Mesenteric fat pad (tissue), 1 donor: Measurements from ENCODE around the gene GALM. TPM values are rescaled to one million over a fixed set of nuclear protein-coding genes. Genes with fewer than 3 reads are reported as not detected.

ENCODE experiments used
- DNase-seq: peaks from one replicate; pipeline ENCODE4 v3.0.0-alpha.2; 2020; ENCODE audit warnings: low spot score
- total RNA-seq: library from RNA; stranded (reverse); fragmentation: NEBNext Ultra II Directional; extraction: Animal tissue kit (Norgen Biotek cat#: 25700); gene quantifications from one replicate; pipeline ENCODE4 v1.2.1, GENCODE V29; 2021
- donor health status: DM: yes; HTN: yes; CAD: no.

Gene GALM
- total RNA-seq, 1 donor from 2014 or later, result 16.3 TPM

- no peak for DNase-seq
Observed at GRCh38 chr2:38649176-38649728, 16.7 kb upstream of the GALM start.

GRCh38 chr2:38650012-38650411 is 15.9 kb upstream of the GALM start:
- DNase-seq, result no peak

DNA sequence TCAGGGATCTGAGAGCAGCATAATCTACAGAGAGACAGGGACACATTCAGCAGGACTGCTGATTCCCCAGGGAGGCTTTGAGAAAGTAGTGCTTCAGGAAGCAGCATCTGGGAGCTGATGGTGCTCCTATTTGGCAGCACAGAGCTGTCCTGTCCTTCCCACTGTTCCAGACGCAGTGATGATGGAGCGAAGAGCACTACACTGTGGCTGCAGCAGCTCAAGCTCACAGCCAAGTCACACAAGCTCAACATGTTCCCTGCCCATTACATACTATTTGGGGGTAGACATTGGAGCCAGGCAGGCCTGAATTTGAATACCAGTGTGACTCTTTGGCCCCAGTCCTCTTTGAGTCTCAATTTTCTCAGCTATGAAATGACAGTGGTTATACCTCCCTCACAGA is 15.2 kb upstream of the GALM start:
- no peak for DNase-seq

DNA sequence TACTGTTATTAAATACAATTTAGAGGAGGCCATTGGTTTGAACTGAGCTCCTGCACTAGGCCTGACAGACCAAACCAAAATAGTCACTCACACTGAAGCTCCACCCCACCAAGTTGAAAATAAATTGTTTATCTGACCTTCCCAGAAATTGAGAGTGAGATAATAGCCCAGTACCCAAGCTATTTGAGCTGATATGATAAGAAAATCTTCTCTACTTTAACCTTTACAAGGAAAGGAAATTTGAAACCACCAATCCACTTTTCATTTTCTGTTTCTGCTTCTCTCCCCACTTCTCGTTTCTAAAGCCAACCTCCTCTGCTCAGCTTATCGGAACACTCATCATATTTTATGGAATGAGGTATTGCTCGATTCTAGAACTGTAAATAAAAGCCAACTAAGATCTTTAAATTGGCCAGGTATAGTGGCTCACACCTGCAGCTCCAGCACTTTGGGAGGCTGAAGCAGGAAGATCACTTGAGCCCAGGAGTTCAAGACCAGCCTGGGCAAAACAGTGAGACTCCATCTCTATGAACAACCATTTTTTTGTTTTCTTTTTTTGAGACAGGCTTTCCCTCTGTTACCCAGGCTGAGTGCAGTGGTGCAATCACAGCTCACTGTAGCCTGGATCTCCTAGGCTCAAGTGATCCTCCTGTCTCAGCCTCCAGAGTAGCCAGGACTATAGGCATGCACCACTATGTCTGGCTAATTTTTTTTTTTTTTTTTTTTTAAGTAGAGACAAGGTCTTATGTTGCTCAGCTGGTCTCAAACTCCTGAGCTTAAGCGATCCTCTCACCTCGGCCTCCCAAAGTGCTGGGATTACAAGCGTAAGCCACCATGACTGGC is 13.3 kb upstream of the GALM start:
- no peak for DNase-seq

DNA sequence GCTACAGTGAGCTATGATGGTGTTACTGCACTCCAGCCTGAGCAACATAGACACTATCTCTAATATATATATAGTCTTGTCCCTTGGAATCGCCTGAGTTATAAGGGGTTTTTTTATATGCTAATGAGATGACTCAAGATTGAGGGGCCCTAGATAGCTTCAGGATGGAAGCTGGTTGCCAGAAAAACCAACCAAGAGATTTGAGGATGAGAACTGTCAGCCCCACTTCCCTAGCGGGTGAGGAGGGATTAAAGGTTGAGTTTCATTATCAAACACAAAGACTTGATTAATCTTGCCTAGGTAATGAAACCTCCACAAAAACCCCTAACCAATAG is 12.6 kb upstream of the GALM start:
- DNase-seq, result no peak

- no peak for DNase-seq
Observed at GRCh38 chr2:38653715-38654527, 12.0 kb upstream of the GALM start.

- DNase-seq, result no peak
Observed at GRCh38 chr2:38654528-38655381, 11.2 kb upstream of the GALM start.

- no peak for DNase-seq
Observed at GRCh38 chr2:38655441-38655840, 10.5 kb upstream of the GALM start.

GRCh38 chr2:38656866-38657480 is 8.9 kb upstream of the GALM start:
- DNase-seq, result no peak

DNA sequence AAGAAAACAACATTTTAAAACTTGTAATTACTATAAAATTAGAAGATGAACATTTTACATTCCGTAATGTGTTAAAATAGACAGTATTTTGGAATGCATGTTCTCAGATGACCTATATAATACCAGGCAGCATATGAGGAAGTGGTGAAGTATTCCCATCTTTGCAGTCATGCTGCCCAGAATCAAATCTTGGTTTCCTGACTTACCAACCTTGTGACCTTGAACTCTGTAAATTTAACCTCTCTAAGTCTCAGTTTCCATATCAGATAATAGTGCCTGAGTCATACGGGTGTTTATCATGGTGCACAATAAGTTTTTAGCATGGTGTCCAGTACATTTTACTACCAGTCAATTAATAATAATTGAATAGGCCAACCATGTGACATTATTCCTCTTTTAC is 7.3 kb upstream of the GALM start:
- DNase-seq, result no peak

DNA sequence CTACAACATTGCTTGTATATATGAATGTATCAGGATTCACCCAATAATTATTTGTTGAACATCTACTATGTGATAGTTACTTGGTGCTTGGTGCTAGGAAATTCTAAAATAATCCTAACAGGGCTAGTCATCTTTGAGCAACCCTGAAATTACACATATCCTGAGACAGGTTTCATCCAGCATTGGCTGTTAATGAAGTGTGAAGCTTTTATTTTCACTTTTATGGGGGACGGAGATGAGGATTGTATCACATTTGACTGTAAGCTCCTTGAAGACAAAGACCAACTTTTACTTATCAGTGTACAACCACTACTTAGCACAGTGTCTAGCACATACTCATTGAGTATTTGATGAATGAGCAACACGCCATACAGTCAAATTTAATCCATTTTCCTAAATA is 6.8 kb upstream of the GALM start:
- DNase-seq, result no peak

DNA sequence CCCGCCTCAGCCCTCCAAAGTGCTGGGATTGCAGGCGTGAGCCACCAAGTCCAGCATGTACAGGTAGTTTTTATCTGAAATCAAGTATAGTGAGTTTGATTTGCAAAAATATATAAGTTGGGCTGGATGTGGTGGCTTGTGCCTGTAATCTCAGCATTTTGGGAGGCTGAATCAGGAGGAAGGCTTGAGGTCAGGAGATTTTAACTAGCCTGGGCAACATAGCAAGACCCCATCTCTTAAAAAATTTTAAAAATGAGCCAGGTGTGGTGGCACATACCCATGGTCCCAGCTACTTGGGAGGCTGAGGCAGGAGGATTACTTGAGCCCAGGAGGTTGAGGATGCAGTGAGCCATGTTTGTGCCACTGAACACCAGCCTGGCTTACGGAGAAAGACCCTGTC is 5.6 kb upstream of the GALM start:
- no peak for DNase-seq

DNA sequence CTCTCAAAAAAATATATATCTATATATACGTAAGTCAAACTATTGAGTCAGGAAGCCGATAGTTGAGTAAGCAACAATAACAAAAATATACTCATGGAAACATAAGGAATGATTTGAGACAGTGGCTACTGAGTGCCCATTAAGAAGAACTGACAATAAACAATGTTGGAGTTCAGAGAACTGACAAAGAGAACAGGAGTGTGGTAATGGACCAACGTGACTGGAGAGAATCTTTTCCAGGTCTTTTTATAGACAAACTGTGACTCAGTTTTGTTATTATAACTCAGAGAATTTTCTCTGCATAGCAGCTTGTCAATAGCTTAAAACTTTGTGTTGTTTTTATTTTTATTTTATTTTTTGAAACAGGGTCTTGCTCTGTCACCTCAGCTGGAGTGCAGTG is 4.6 kb upstream of the GALM start:
- no peak for DNase-seq

GRCh38 chr2:38666556-38666910 is 619 bp downstream of the GALM start:
- DNase-seq, result no peak

GRCh38 chr2:38668092-38668491 is 2.2 kb downstream of the GALM start:
- no peak for DNase-seq

DNA sequence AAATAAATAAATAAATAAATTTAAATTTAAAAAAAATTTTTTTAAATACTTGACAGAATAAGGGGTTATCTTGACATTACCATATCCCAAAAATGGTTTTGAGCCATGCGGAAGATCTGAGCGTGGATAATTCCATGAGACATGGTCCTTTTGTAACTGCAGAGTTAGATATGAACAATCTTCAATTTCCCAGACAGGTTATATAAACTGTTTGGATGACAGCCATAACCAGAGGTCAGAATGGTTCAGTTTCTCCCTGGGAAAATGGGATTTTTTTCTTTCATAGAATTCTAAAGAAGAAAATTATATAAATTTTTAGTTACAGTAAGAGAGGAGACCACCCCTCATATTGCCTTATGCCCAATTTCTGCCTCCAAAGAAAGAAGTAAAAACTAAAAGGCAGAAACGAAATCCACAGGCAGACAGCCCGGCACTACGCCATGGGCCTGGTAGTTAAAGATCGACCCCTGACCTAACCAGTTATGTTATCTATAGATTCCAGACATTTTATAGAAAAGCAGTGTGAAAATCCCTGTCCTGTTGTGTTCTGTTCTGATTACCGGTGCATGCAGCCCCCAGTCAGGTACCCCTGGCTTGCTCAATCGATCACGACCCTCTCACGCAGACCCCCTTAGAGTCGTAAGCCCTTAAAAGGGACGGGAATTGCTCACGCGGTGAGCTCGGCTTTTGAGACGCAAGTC is 3.0 kb downstream of the GALM start:
- no peak for DNase-seq

DNA sequence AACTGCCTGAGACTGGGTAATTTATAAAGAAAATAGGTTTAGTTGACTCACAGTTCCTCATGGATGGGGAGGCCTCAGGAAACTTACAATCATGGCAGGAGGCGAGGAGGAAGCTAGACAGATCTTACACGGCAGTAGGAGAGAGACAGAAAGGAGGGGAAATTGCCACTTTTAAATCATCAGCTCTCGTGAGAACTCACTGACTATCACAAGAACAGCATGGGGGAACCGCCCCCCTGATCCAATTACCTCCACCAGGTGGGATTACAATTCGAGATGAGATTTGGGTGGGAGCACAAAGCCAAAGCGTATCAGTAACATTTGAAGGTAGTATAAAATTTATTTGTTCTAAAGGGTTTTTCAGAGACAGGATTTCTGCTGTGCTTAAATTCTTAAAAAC is 5.4 kb downstream of the GALM start:
- no peak for DNase-seq

DNA sequence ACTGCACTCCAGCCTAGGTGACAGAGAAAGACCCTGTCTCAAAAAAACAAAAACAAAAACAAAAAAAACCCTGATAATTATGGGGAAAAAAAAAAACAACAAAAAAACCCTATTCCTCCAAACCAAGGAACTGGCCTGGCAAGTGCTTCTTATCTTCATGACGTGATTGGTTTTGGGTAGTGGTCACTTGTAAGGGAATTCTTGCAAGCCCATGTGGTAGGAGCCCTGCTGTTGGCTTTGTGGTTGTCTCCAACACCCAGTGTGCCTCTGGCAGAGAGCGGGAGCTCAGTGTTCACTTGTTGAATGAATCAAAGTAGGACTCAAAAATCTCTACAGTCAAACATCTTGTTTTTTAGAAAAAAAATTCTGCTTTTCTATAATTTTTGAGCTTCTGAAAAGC is 6.0 kb downstream of the GALM start:
- DNase-seq, result no peak

- no peak for DNase-seq
Observed at GRCh38 chr2:38672445-38673391, 6.8 kb downstream of the GALM start.
